ENCODE data around the gene CAMSAP1.

DNA sequence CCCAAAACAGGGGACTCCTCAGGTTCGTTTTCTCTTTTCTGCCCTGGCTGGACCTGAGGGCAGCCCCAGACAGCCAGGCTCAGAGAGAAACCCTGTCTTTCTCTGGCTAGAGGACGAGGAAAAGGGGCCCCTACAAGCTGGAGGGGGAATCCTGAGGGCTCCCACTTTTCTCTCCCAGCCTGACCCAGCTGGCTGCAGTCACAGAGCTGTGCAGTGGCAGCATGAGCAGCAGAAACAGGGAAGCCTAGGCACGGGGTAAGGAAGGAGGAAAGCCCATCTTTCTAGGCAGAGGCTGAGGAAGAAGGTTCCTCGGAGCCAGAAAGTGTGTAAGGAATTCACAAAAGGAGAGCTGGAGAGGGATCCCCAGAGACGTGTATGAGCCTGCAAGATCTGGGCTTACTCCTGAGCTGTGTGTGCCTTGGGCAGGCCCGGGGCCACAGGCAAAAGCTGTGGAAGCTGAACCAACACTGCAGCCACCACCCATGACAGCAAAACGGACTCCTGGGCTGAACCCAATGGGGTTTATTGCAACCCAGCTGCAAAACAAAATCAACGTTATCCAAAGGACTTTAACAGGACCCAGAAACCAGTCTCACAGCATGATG is 16.2 kb downstream of the CAMSAP1 start:
- TF ChIP-seq, protein P1, sequence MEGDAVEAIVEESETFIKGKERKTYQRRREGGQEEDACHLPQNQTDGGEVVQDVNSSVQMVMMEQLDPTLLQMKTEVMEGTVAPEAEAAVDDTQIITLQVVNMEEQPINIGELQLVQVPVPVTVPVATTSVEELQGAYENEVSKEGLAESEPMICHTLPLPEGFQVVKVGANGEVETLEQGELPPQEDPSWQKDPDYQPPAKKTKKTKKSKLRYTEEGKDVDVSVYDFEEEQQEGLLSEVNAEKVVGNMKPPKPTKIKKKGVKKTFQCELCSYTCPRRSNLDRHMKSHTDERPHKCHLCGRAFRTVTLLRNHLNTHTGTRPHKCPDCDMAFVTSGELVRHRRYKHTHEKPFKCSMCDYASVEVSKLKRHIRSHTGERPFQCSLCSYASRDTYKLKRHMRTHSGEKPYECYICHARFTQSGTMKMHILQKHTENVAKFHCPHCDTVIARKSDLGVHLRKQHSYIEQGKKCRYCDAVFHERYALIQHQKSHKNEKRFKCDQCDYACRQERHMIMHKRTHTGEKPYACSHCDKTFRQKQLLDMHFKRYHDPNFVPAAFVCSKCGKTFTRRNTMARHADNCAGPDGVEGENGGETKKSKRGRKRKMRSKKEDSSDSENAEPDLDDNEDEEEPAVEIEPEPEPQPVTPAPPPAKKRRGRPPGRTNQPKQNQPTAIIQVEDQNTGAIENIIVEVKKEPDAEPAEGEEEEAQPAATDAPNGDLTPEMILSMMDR (IDR thresholded peaks at IDR 0.05) = no peak
- TF ChIP-seq EZH2 (IDR thresholded peaks at IDR 0.05; ENCODE audit: borderline replicate concordance, insufficient read depth, low read depth, low read length, poor library complexity, severe bottlenecking) = no peak
